ENCODE results near the gene STX18.

DNA sequence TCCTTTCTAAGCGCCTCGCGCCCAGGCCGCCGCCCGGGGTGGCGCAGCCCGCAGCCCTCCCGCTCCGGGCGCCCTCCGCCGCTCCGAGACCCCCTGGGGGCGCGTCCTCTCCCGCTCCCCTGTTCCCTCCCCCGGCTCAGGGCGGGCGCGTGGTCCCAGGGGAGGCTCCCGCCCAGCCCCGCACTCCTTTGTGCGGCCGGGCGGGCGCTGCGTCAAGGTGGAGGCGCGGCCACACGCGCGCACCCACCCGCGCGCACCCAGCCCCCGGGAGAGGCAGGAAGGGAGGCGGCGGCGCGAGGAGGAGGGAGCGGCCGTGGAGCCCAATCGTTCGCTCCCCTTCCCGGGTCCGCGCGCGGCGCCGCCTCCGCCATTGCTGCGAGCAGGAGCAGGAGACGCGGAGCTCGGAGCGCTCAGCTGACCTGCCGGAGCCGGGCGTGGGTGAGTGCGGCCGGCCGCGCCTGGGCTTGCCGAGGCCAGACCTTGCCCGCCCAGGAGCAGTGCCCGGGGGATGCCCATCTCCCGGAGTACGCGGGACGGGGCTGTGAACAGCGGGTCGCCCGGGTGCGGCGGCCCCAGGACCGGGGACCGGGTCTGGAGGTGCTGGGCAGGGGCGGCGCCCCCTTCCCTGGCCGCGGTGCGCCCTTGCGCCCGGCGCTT, 155.0 kb downstream of the STX18 start, which contains the start of gene NSG1:
- TF ChIP-seq, protein P1, sequence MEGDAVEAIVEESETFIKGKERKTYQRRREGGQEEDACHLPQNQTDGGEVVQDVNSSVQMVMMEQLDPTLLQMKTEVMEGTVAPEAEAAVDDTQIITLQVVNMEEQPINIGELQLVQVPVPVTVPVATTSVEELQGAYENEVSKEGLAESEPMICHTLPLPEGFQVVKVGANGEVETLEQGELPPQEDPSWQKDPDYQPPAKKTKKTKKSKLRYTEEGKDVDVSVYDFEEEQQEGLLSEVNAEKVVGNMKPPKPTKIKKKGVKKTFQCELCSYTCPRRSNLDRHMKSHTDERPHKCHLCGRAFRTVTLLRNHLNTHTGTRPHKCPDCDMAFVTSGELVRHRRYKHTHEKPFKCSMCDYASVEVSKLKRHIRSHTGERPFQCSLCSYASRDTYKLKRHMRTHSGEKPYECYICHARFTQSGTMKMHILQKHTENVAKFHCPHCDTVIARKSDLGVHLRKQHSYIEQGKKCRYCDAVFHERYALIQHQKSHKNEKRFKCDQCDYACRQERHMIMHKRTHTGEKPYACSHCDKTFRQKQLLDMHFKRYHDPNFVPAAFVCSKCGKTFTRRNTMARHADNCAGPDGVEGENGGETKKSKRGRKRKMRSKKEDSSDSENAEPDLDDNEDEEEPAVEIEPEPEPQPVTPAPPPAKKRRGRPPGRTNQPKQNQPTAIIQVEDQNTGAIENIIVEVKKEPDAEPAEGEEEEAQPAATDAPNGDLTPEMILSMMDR (IDR thresholded peaks at IDR 0.05): no peak
- no peak for TF ChIP-seq POLR2A (IDR thresholded peaks at IDR 0.05)
